H1 (cell line): ENCODE results near the gene VSX1.

ENCODE experiments used
- ATF3 ChIP-seq: IDR thresholded peaks from 2 replicates; pipeline ENCODE4 v1.6.1; 2011; ENCODE audit warnings: low read depth, mild to moderate bottlenecking, low read length; ENCODE audit not compliant: insufficient read depth
- CEBPB ChIP-seq: IDR thresholded peaks from 2 replicates; pipeline ENCODE4 v1.6.1; 2012; ENCODE audit warnings: low read depth, low read length
- CTCF ChIP-seq, 3 experiments: IDR thresholded peaks; 1 replicate in 2 of 3; 2 replicates in 1 of 3; pipeline versions ENCODE4 v1.5.1 to v1.6.1; 2011; ENCODE audit warnings: low read length in 3 of 3, mild to moderate bottlenecking in 3 of 3, inconsistent platforms in 2 of 3, low read depth in 1 of 3, moderate library complexity in 1 of 3; ENCODE audit not compliant: insufficient read depth in 1 of 3; ENCODE audit errors: control extremely low read depth in 1 of 3
- EP300 ChIP-seq, 2 experiments: IDR thresholded peaks; 1 replicate in 1 of 2; 2 replicates in 1 of 2; pipeline ENCODE4 v1.6.1; 2011 to 2012; ENCODE audit warnings: low read depth in 2 of 2, low read length in 2 of 2, mild to moderate bottlenecking in 2 of 2, borderline replicate concordance in 1 of 2, inconsistent platforms in 1 of 2, moderate library complexity in 1 of 2
- POLR2A ChIP-seq, 2 experiments: IDR thresholded peaks; 1 replicate in 1 of 2; 2 replicates in 1 of 2; pipeline ENCODE4 v1.6.1; 2011; ENCODE audit warnings: low read depth in 2 of 2, low read length in 2 of 2, mild to moderate bottlenecking in 2 of 2; ENCODE audit errors: control extremely low read depth in 1 of 2
- RAD21 ChIP-seq, 2 experiments: IDR thresholded peaks in 1 of 2; conservative IDR thresholded peaks in 1 of 2; 2 replicates each; pipeline ENCODE4 v1.6.1; 2011; ENCODE audit warnings: low read depth in 2 of 2, low read length in 2 of 2, improper control_type of control experiment in 1 of 2, inconsistent platforms in 1 of 2, mild to moderate bottlenecking in 1 of 2, moderate library complexity in 1 of 2
- ZNF274 ChIP-seq: IDR thresholded peaks from 2 replicates; pipeline ENCODE4 v1.7.0; 2012; ENCODE audit warnings: low read length, borderline replicate concordance; ENCODE audit errors: extremely low read depth

- no peak for TF ChIP-seq CEBPB
- TF ChIP-seq RAD21 (IDR thresholded peaks at IDR 0.05 in 1 of 2, conservative IDR thresholded peaks at IDR 0.05 in 1 of 2; ENCODE audit: low read depth in 2 of 2, low read length in 2 of 2) = no peak
- no peak for TF ChIP-seq ATF3
- no peak for TF ChIP-seq ZNF274
- TF ChIP-seq CTCF (IDR thresholded peaks at IDR 0.05; ENCODE audit: control extremely low read depth in 1 of 3, insufficient read depth in 1 of 3, low read depth in 1 of 3, low read length in 3 of 3) = no peak
- TF ChIP-seq POLR2A (IDR thresholded peaks at IDR 0.05; ENCODE audit: control extremely low read depth in 1 of 2, low read depth in 2 of 2, low read length in 2 of 2) = no peak
- no peak for TF ChIP-seq EP300 (IDR thresholded peaks at IDR 0.05; ENCODE audit: borderline replicate concordance in 1 of 2, low read depth in 2 of 2, low read length in 2 of 2)
These were observed 2.8 kb downstream of the VSX1 start for GRCh38 chr20:25079171-25079570.
